WTC11 (cell line): ENCODE data around the gene UGT8.
"Not testable (repeated sequence)": the region's sequence is repeated elsewhere in the genome, so short reads cannot be mapped to it uniquely, and the experiment has no call there.

Experiments used
- ATF3 ChIP-seq: sonication (generic); formaldehyde crosslinking; conservative IDR thresholded peaks from 2 replicates; pipeline ENCODE4 v1.8.1; 2022; ENCODE audit warnings: mild to moderate bottlenecking, missing genetic modification reagents
- CTCF ChIP-seq: fragments of 200-600 bp; IDR thresholded peaks from 2 replicates; pipeline ENCODE4 v1.8.0; 2022; ENCODE audit warnings: antibody characterized with exemption
- E2F4 ChIP-seq: sonication (generic); formaldehyde crosslinking; IDR thresholded peaks from 2 replicates; pipeline ENCODE4 v1.8.1; 2022; ENCODE audit warnings: low read depth, mild to moderate bottlenecking, moderate library complexity, missing genetic modification reagents, borderline replicate concordance
- ELF4 ChIP-seq: sonication (generic); formaldehyde crosslinking; IDR thresholded peaks from 2 replicates; pipeline ENCODE4 v1.8.1; 2022; ENCODE audit warnings: low read depth, mild to moderate bottlenecking, moderate library complexity, missing genetic modification reagents
- IRF2 ChIP-seq: sonication (generic); formaldehyde crosslinking; IDR thresholded peaks from 2 replicates; pipeline ENCODE4 v1.8.0; 2022; ENCODE audit warnings: low read depth, missing genetic modification reagents, borderline replicate concordance
- JUN ChIP-seq: sonication (generic); formaldehyde crosslinking; IDR thresholded peaks from 2 replicates; pipeline ENCODE4 v1.8.0; 2023; ENCODE audit warnings: mild to moderate bottlenecking, missing genetic modification reagents
- MLX ChIP-seq: sonication (generic); formaldehyde crosslinking; IDR thresholded peaks from 2 replicates; pipeline ENCODE4 v1.8.1; 2023; ENCODE audit warnings: mild to moderate bottlenecking, missing genetic modification reagents, moderate library complexity
- NFE2L1 ChIP-seq: sonication (generic); formaldehyde crosslinking; IDR thresholded peaks from 2 replicates; pipeline ENCODE4 v1.8.1; 2023; ENCODE audit warnings: missing genetic modification reagents
- SP1 ChIP-seq: sonication (generic); formaldehyde crosslinking; conservative IDR thresholded peaks from 2 replicates; pipeline ENCODE4 v1.8.1; 2022; ENCODE audit warnings: missing genetic modification reagents
- ZNF121 ChIP-seq: sonication (generic); formaldehyde crosslinking; IDR thresholded peaks from 2 replicates; pipeline ENCODE4 v1.8.0; 2023; ENCODE audit warnings: missing genetic modification reagents

GRCh38 chr4:114616036-114616435, 17.4 kb downstream of the UGT8 start:
- not testable (repeated sequence) for TF ChIP-seq SP1 (CRISPR knock-in tag); NFE2L1 (CRISPR knock-in tag); CTCF; ZNF121 (CRISPR knock-in tag); ELF4 (CRISPR knock-in tag); ATF3; MLX; IRF2 (CRISPR knock-in tag); JUN; E2F4 (CRISPR knock-in tag)
